GF-D8 (cell line): ENCODE data around the gene MUC22.
"Not testable (repeated sequence)": the region's sequence is repeated elsewhere in the genome, so short reads cannot be mapped to it uniquely, and the experiment has no call there.

Experiments used
- DNase-seq: peaks from one replicate; lab custom pipeline; 2025; lab: John Stamatoyannopoulos, UW

Gene MUC22

DNA sequence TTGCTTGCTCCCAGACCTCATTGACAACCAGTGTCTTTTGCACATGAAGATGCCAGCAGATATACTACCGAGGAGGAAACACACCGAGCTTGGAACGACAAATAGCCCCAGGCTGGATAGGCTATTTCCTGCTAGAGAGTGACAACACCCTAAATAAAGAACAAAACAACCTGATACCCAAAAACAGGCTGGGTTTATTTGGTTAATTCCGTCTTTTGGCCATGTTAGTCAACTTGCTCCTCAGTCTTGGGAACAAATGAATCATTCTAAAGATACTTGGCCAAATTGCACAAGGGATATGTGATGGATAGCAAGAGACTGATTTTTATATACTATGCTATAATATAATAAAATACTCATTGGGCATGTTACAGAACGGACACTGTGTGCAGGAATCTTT is 11.5 kb upstream of the MUC22 start:
- DNase-seq, result no peak

DNA sequence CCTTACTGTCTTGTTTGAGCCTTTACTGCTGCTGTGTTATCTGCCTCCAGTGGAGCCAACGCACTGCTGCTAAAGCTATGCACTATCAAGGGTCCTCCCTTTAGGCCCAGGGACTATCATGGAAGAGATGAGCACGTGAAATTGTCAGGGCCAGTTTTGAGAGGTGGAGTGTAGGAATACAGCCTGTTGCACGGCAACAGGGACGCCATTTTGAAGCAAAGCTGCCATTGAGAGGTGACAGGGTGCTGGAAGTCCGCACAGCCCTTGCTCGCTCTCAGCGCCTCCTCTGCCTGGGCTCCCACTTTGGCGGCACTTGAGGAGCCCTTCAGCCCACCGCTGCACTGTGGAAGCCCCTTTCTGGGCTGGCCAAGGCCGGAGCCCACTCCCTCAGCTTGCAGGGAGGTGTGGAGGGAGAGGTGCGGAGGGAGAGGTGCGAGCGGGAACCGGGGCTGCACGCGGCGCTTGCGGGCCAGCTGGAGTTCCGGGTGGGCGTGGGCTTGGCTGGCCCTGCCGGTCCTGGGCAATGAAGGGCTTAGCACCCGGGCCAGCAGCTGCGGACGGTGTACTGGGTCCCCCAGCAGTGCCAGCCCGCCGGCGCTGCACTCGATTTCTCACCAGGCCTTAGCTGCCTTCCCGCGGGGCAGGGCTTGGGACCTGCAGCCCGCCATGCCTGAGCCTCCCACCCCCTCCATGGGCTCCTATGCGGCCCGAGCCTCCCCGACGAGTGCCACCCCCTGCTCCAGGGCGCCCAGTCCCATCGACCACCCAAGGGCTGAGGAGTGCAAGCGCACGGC is 10.0 kb upstream of the MUC22 start:
- DNase-seq, result not testable (repeated sequence)

- no peak for DNase-seq
These were observed 8.9 kb upstream of the MUC22 start for GRCh38 chr6:31001281-31001888.

DNA sequence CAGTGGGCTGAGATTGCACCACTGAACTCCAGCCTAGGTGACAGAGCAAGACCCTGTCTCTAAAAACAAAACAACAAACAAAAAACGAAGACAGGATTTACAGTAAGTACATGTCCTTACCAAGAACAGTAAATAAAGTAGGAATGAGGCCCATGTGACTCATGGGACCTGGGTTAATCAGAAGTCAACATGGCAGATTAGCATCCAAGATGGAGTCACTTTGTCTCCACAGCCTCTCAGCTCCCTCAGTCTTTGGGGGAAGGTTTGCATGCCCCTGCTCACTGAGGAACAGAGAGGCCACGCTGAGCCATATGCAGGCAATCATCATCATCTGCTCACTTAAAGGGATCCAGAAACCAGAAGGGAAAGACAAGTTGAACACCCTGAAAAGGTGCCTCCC is 7.8 kb upstream of the MUC22 start:
- no peak for DNase-seq

- no peak for DNase-seq
These were observed 5.5 kb upstream of the MUC22 start for GRCh38 chr6:31004794-31005193.

GRCh38 chr6:31005249-31006020 is 4.8 kb upstream of the MUC22 start:
- no peak for DNase-seq

GRCh38 chr6:31007694-31008093 is 2.6 kb upstream of the MUC22 start:
- no peak for DNase-seq

DNA sequence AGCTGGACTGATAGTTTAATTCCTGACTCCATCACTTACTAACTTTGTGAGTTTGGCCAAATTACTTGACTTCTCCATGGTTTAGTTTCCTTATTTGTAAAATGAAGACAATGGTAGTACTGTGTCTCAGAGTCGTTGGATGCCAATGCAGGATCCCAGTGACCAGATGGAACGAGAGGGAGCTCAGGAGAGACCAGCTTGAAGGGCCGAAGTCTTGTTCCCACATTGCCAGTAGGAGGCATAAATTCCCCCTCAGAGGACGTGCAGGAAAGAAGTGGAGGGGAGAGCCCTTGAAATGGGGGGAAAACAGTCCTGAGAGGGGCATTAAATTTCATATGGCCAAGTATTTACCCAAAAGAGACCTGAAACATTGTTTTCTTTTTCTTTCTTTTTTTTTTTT is 2.1 kb upstream of the MUC22 start:
- no peak for DNase-seq

DNA sequence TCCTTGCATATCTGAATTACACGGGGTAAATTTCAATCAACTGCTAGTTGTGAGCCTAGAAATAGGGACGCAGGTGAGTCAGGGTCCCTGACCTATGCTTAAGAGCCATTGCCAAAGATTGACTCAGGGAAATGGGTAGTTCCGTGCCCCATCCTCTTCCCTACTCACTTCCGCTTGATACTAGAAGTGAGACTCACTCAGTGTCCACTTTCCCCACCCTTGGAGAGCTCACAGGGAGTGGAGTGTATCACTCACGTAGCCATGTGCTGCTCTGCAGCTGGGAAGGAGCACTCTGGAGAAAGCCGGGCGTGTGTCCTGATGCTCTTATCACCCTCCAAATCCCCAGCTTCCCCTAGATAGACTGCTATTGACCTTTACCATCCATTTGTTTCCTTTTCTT is 543 bp upstream of the MUC22 start:
- no peak for DNase-seq

- no peak for DNase-seq
These were observed 879 bp downstream of the MUC22 start for GRCh38 chr6:31011153-31011552.

GRCh38 chr6:31016659-31017299 is 6.5 kb downstream of the MUC22 start:
- no peak for DNase-seq

DNA sequence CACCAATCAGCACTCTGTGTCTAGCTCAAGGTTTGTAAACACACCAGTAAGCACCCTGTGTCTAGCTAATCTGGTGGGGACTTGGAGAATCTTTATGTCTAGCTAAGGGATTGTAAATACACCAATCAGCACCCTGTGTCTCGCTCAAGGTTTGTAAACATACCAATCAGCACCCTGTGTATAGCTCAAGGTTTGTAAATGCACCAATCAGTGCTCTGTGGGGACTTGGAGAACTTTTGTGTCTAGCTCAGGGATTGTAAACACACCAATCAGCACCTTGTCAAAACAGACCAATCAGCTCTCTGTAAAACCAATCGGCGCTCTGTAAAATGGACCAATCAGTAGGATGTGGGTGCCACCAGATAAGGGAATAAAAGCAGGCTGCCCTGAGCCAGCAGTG is 7.2 kb downstream of the MUC22 start:
- DNase-seq, result not testable (repeated sequence)

- no peak for DNase-seq
These were observed 9.8 kb downstream of the MUC22 start for GRCh38 chr6:31020057-31020456.

GRCh38 chr6:31020631-31021255 is 10.5 kb downstream of the MUC22 start:
- not testable (repeated sequence) for DNase-seq

DNA sequence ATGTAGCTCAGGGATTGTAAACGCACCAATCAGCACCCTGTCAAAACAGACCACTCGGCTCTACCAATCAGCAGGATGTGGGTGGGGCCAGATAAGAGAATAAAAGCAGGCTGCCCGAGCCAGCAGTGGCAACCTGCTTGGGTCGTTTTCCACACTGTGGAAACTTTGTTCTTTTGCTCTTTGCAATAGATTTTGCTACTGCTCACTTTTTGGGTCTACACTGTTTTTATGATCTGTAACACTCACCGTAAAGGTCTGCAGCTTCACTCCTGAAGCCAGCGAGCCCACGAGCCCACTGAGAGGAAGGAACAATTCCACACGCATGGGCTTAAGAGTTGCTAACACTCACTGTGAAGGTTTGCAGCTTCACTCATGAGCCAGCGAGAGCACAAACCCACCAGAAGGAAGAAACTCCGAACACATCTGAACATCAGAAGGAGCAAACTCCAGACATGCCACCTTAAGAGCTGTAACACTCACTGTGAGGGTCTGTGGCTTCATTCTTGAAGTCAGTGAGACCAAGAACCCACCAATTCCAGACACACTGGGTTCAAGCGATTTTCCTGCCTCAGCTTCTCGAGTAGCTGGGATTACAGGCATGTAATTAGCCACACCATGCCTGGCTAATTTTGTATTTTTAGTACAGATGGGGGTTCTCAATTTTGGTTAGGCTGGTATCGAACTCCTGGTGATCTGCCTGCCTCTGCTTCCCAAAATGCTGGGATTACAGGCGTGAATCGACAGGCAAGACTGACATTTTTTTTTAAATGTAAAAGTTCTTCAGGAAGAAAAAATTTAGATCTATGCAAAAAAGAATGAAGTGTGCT is 11.6 kb downstream of the MUC22 start:
- not testable (repeated sequence) for DNase-seq

GRCh38 chr6:31025595-31025994 is 15.3 kb downstream of the MUC22 start:
- no peak for DNase-seq

- DNase-seq, result no peak
These were observed 20.8 kb downstream of the MUC22 start for GRCh38 chr6:31031095-31031494.

- no peak for DNase-seq
These were observed 22.8 kb downstream of the MUC22 start for GRCh38 chr6:31033075-31033474.

GRCh38 chr6:31035862-31036497 is 25.7 kb downstream of the MUC22 start:
- DNase-seq, result no peak

DNA sequence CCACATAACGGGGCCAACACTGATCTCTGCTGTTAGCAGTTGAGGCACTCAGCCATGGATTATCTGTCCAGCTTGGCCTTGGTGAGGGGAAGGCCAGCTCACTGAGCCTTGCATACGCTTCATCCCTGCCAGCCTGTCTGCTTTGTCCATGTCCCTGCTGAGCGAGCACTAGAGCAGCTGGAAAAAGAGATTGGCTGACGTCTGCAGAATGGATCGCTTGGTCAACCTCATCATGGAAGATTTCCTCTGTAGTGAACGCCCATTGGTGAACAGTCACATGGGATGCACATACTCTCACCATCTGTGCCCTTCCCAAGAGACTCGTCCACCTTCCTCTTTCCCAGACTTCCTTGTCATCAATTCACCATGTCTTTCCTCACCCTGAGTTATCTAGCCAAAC is 26.9 kb downstream of the MUC22 start:
- DNase-seq, result no peak

DNA sequence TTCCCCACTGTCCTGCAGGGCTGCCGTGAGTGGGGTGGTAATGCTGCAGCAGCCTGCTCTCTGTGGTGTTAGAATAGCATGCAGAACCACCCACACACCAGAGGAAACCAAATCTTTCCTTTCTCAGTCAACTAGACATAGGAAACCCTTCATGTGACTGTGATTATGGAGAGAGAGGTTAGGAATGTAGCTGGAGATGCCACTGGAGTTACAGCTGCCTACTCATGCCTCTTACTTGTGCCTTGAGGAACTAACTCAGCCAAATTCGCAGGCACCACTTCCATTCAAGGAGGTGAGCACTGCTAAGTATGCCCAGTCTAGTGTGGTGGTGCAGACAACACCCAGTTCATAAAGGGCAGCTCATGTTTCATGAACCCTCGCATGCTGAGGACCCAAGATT is 27.4 kb downstream of the MUC22 start:
- no peak for DNase-seq
